Endothelial cell (in vitro differentiated cells): ENCODE measurements around the gene ATP4A. TPM values are rescaled to one million over a fixed set of nuclear protein-coding genes. Genes with fewer than 3 reads are reported as not detected.

Source experiments
- DNase-seq: peaks from one replicate; pipeline ENCODE4 v3.0.0; 2021; ENCODE audit warnings: low spot score
- H3K27ac Mint-ChIP-seq: one replicate; pipeline ENCODE4 v1.8.0; 2021; ENCODE audit warnings: mixed read lengths, inconsistent platforms; ENCODE audit not compliant: unreplicated experiment
- H3K27me3 Mint-ChIP-seq: one replicate; pipeline ENCODE4 v1.8.0; 2021; ENCODE audit warnings: mild to moderate bottlenecking, moderate library complexity, mixed read lengths, inconsistent platforms; ENCODE audit not compliant: unreplicated experiment
- H3K36me3 Mint-ChIP-seq: one replicate; pipeline ENCODE4 v1.8.0; 2021; ENCODE audit warnings: mild to moderate bottlenecking, low read depth, mixed read lengths, inconsistent platforms; ENCODE audit not compliant: unreplicated experiment
- H3K4me1 Mint-ChIP-seq: one replicate; pipeline ENCODE4 v1.8.0; 2021; ENCODE audit warnings: mild to moderate bottlenecking, mixed read lengths, inconsistent platforms; ENCODE audit not compliant: unreplicated experiment
- H3K4me3 Mint-ChIP-seq: one replicate; pipeline ENCODE4 v1.8.0; 2021; ENCODE audit warnings: mild to moderate bottlenecking, mixed read lengths, inconsistent platforms; ENCODE audit not compliant: unreplicated experiment
- H3K9me3 Mint-ChIP-seq: one replicate; pipeline ENCODE4 v1.8.0; 2021; ENCODE audit warnings: mixed read lengths, inconsistent platforms; ENCODE audit not compliant: unreplicated experiment
- CTCF ChIP-seq: fragments of 200-600 bp; sonication (generic); IDR thresholded peaks from one replicate; pipeline ENCODE4 v1.5.0; 2021; ENCODE audit warnings: antibody characterized with exemption; ENCODE audit not compliant: unreplicated experiment
- total RNA-seq: library from RNA; stranded (reverse); fragmentation: NEBNext Ultra II Directional; extraction: Animal tissue kit (Norgen Biotek cat#: 25700); gene quantifications from one replicate; pipeline ENCODE4 v1.2.1, GENCODE V29; 2021; ENCODE audit not compliant: unreplicated experiment

Gene ATP4A
- total RNA-seq, 1 donor from 2014 or later, result not detected

DNA sequence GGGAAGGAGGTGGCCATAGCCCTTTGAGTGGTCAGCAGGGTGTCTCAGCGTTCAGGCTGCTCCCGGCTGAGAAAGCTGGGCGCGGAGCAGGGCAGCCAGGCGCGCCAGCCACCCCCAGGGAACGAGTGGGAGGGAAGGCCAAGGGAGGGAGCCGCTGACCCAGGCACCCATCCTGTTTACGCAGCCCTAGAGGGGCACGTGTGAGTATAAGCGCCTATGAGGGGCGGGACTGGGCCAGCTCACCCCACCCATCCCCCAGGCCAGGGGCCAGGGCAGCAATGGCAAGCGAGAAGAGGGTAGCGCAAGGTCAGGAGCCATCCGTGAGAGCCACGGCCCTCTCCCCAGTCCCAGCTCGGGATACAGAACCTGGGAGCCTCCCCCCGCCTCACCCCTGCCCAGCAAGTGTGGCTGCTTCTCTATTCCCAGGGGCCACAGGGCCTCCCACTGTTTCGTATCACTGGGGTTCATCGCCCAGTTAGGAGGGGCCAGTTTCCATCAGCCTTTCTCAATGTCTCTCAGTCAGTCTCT, 49.1 kb downstream of the ATP4A start:
- H3K4me1 Mint-ChIP-seq, result peaks cover 1% of the 10 kb centered on the region
- H3K9me3 Mint-ChIP-seq, result no peaks in the 10 kb centered on the region
- no peak overlapping the region for H3K27ac Mint-ChIP-seq
- H3K27me3 Mint-ChIP-seq, result peaks cover 17% of the 10 kb centered on the region
- no peak overlapping the region for H3K4me3 Mint-ChIP-seq
- no peaks in the 10 kb centered on the region for H3K36me3 Mint-ChIP-seq
- TF ChIP-seq CTCF, result no peak
- DNase-seq, result no peak

DNA sequence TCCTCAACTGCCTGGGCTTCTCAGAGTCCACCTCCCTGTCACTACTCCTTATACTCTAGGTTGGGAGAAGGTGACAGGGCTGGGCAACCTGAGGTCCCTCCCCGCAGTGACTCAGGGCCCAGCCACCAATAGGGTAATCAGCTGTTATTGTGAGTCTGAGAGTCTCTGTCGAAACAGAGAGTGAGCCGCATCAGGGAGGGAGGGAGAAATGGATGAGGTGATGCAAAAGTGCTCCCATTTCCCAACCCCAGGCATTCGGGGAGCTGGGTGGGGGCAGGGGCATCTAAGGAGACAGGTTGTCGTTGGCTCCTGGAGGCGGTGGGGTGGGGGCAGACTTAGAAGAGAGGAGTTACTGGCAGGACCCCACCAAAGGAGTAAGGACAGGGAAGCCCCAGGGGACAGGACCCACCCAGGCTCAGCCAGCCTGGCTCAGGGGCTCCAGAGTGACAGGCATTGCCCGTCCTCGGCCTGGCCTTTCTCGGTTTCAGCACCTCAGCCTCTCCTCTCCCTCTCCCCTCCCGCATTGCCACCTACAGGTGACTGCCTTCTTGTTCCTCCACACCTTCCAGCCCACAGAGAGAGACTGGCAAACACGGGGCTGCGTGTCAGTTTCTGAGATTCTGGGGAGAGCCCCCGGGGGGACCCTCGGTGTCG, 49.7 kb downstream of the ATP4A start, which contains the start of gene DMKN:
TSS of gene DMKN (minus strand) at position 22 of the 654 bp plus-strand sequence. CDS start 174 bp downstream, outside the sequence.
- H3K9me3 Mint-ChIP-seq, result no peaks in the 10 kb centered on the region
- peaks cover 4% of the 10 kb centered on the region for H3K4me1 Mint-ChIP-seq
- DNase-seq, result no peak
- H3K27ac Mint-ChIP-seq, result no peak within 1 kb of the TSS
- H3K27me3 Mint-ChIP-seq, result peaks cover 18% of the 10 kb centered on the region
- TF ChIP-seq CTCF, result no peak
- H3K4me3 Mint-ChIP-seq, result no peak within 1 kb of the TSS
- no peaks in the 10 kb centered on the region for H3K36me3 Mint-ChIP-seq

DNA sequence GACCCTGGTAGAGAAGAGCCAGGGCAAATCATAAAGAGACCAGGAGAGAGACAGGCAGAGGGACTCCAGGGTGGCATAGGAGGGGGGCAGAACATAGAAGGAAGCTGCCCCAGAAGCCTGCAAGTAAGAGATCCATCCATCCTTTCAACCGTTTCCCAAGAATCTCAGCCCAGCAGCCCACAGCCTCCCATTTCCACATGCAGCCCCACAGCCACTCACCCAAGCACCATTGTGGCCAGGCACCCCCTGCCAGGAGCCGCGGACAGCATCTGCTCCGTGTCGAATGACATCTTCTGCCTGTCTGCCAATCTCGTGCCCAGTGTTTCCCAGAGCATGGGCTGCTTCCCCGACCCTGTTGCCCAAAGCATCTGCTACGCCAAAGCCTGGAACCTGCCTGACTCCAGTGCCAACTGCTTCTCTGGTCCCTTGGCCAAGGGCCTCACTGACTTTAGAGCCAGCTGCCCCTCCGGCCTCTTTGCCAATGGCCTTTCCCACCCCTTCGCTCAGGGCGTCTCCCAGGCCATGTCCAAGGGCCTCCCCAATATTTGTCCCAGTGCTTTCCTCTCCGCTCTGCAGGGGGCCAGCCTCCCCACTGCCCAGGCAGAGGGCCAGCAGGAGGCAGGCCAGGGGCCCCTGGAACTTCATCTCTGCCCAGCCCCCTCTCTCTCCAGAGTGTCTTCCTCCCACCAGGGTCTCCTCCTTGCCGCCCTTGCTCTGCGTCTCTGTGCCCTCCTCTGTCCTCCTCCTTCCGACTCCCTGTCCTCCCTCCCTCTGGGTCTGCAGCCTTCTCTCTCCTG, 50.4 kb downstream of the ATP4A start:
- no peak for DNase-seq
- Mint-ChIP-seq H3K36me3 (no peaks in the 10 kb centered on the region), H3K9me3 (no peaks in the 10 kb centered on the region), H3K27ac (no peak overlapping the region), H3K4me3 (no peak overlapping the region), H3K4me1 (peaks cover 4% of the 10 kb centered on the region), H3K27me3 (peaks cover 14% of the 10 kb centered on the region)
- no peak for TF ChIP-seq CTCF

GRCh38 chr19:35511337-35511736, 52.1 kb downstream of the ATP4A start:
- Mint-ChIP-seq H3K4me1 (peaks cover 4% of the 10 kb centered on the region), H3K36me3 (peaks cover 1% of the 10 kb centered on the region), H3K9me3 (no peaks in the 10 kb centered on the region), H3K4me3 (no peak overlapping the region), H3K27me3 (peaks cover 14% of the 10 kb centered on the region), H3K27ac (no peak overlapping the region)
- TF ChIP-seq CTCF, result no peak
- no peak for DNase-seq

DNA sequence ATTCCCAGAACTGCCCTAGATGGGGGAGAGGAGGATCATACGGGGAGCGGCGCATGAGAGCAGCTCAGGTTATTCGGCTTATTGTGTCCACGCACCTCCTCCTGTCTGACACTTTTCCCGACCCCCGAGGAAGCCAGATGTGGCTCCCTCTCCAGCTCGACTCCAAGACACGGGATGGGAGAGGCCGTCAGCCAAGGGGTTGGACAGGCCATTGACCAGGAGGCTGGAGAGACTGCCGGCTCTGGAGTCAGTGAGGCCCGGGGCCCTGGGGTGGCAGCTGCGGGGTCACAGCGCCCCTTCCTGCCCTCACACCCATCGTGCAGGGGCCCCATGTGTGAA, 52.9 kb downstream of the ATP4A start:
- peaks cover 4% of the 10 kb centered on the region for H3K4me1 Mint-ChIP-seq
- peak; percentile 32 for TF ChIP-seq CTCF
- no peak overlapping the region for H3K4me3 Mint-ChIP-seq
- H3K27ac Mint-ChIP-seq, result no peak overlapping the region
- H3K36me3 Mint-ChIP-seq, result peaks cover 5% of the 10 kb centered on the region
- peaks cover 15% of the 10 kb centered on the region for H3K27me3 Mint-ChIP-seq
- no peaks in the 10 kb centered on the region for H3K9me3 Mint-ChIP-seq
- no peak for DNase-seq
